ENCODE measurements around the gene ELMO1.

ELMO1 gene

GRCh38 chr7:37491919-37492694 is 43.4 kb upstream of the ELMO1 start:
- TF ChIP-seq CTCF (IDR thresholded peaks at IDR 0.05; ENCODE audit: insufficient read depth, low read length, missing control alignments), result no peak
- DNase-seq (ENCODE audit: low read depth, low spot score), result no peak
- POLR2A ChIA-PET, result no interaction called here
- H3K4me3 ChIP-seq (ENCODE audit: low read depth, low read length), result no peak overlapping the region
- CTCF ChIA-PET, result no interaction called here

GRCh38 chr7:37489703-37490102 is 41.0 kb upstream of the ELMO1 start:
- ChIA-PET POLR2A (no interaction called here), CTCF (no interaction called here)
- no peak for DNase-seq (ENCODE audit: low read depth, low spot score)
- H3K4me3 ChIP-seq (ENCODE audit: low read depth, low read length), result no peak overlapping the region
- no peak for TF ChIP-seq CTCF (IDR thresholded peaks at IDR 0.05; ENCODE audit: insufficient read depth, low read length, missing control alignments)

- ChIA-PET POLR2A (interaction anchor here (0.7 kb wide), 1 partner anchor 13 kb away, joined by 3 read pairs; no protein-coding TSS in a partner anchor), CTCF (interaction anchor here (0.7 kb wide), 1 partner anchor 1037 kb away, joined by 3 read pairs; no protein-coding TSS in a partner anchor)
- H3K4me3 ChIP-seq (ENCODE audit: low read depth, low read length), result no peak overlapping the region
- no peak for DNase-seq (ENCODE audit: low read depth, low spot score)
- no peak for TF ChIP-seq CTCF (IDR thresholded peaks at IDR 0.05; ENCODE audit: insufficient read depth, low read length, missing control alignments)
Measured at GRCh38 chr7:37488163-37488764, 39.6 kb upstream of the ELMO1 start.

GRCh38 chr7:37484426-37485073 is 35.9 kb upstream of the ELMO1 start:
- no peak for TF ChIP-seq CTCF (IDR thresholded peaks at IDR 0.05; ENCODE audit: insufficient read depth, low read length, missing control alignments)
- DNase-seq (ENCODE audit: low read depth, low spot score), result no peak
- CTCF ChIA-PET, result no interaction called here
- no peak overlapping the region for H3K4me3 ChIP-seq (ENCODE audit: low read depth, low read length)
- POLR2A ChIA-PET, result no interaction called here

- no peak for TF ChIP-seq CTCF (IDR thresholded peaks at IDR 0.05; ENCODE audit: insufficient read depth, low read length, missing control alignments)
- no peak overlapping the region for H3K4me3 ChIP-seq (ENCODE audit: low read depth, low read length)
- DNase-seq (ENCODE audit: low read depth, low spot score), result no peak
- ChIA-PET POLR2A (no interaction called here), CTCF (no interaction called here)
Measured at GRCh38 chr7:37483627-37484026, 35.0 kb upstream of the ELMO1 start.

- H3K4me3 ChIP-seq (ENCODE audit: low read depth, low read length), result no peak overlapping the region
- CTCF ChIA-PET, result no interaction called here
- POLR2A ChIA-PET, result no interaction called here
- DNase-seq (ENCODE audit: low read depth, low spot score), result no peak
- no peak for TF ChIP-seq CTCF (IDR thresholded peaks at IDR 0.05; ENCODE audit: insufficient read depth, low read length, missing control alignments)
Measured at GRCh38 chr7:37482953-37483352, 34.3 kb upstream of the ELMO1 start.
